ENCODE measurements around the gene MGA.

Gene MGA

GRCh38 chr15:41810651-41811431 lies 150.6 kb downstream of the MGA start:
- Histone ChIP-seq H3K4me1 (ENCODE audit: control insufficient read depth, low read depth, low read length) (no peaks in the 10 kb centered on the region), H3K56ac (ENCODE audit: low read length) (no peak overlapping the region), H3K18ac (ENCODE audit: low read length) (no peak overlapping the region), H3K4ac (ENCODE audit: low read depth, low read length) (no peak overlapping the region), H2AK5ac (ENCODE audit: low read length) (no peak overlapping the region), H3K79me1 (ENCODE audit: low read length) (no peaks in the 10 kb centered on the region), H3K9ac (ENCODE audit: low read length) (no peak overlapping the region), H3K27me3 (ENCODE audit: insufficient read depth, low read length, poor library complexity) (no peaks in the 10 kb centered on the region), H3K79me2 (ENCODE audit: control insufficient read depth, insufficient read depth, low read length) (no peaks in the 10 kb centered on the region), H2BK120ac (ENCODE audit: low read depth, low read length) (no peak overlapping the region), H3K27ac (ENCODE audit: low read depth, low read length) (no peak overlapping the region), H2BK5ac (ENCODE audit: low read length) (no peak overlapping the region), H3K4me2 (ENCODE audit: low read length) (no peak overlapping the region), H2BK15ac (replicated peaks; ENCODE audit: low read depth) (no peak overlapping the region), H4K8ac (ENCODE audit: low read depth, low read length) (no peak overlapping the region), H3K4me3 (ENCODE audit: low read length) (no peak overlapping the region), H4K5ac (ENCODE audit: low read length) (no peak overlapping the region), H3K36me3 (ENCODE audit: control insufficient read depth, insufficient read depth, low read length) (no peaks in the 10 kb centered on the region), H3K23ac (ENCODE audit: low read length) (no peak overlapping the region)
- no CpG with 5 or more reads among the region's 5 CpGs for WGBS (ENCODE audit: extremely low coverage, insufficient coverage, low lambda C conversion rate)
- DNase-seq = no peak

DNA sequence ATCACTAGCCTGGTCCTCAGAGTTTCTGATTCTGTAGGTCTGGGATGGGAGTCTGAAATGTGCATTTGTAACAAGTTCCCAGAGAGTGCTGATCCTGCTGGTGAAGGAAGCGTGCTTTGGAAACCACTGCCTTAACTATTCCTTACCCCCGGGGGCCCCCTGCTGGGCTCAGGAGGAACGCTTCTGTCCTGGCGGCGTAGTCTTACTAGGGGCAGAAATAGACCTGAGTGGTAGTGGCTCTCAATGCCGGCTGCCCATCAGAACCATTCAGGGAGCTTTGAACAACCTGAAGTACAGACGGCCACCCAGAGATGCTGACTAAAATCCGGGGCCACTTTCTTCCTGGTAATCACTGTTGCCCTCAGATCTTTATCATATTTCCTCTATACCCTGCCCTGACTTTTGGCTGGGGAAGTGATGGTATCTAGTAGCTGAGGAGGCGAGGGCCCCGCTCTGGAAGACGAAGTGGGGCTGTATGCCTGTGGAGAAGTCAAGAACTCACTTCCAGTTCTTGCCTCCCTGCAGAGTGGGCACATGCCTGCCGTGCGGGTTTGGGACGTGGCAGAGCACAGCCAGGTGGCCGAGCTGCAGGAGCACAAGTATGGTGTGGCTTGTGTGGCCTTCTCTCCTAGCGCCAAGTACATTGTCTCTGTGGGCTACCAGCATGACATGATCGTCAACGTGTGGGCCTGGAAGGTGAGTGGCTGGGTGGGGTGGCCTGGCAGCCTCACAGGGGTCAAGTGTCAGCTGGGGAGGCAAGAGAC lies 151.4 kb downstream of the MGA start:
- no peak overlapping the region for H3K23ac ChIP-seq (ENCODE audit: low read length)
- H3K4ac ChIP-seq (ENCODE audit: low read depth, low read length) = no peak overlapping the region
- no peak overlapping the region for H3K4me3 ChIP-seq (ENCODE audit: low read length)
- H3K27ac ChIP-seq (ENCODE audit: low read depth, low read length) = no peak overlapping the region
- no peak overlapping the region for H2BK120ac ChIP-seq (ENCODE audit: low read depth, low read length)
- H2AK5ac ChIP-seq (ENCODE audit: low read length) = no peak overlapping the region
- H2BK5ac ChIP-seq (ENCODE audit: low read length) = no peak overlapping the region
- H3K9ac ChIP-seq (ENCODE audit: low read length) = no peak overlapping the region
- DNase-seq = peak; percentile 84
- H2BK15ac ChIP-seq (replicated peaks; ENCODE audit: low read depth) = no peak overlapping the region
- H3K36me3 ChIP-seq (ENCODE audit: control insufficient read depth, insufficient read depth, low read length) = no peaks in the 10 kb centered on the region
- WGBS (ENCODE audit: extremely low coverage, insufficient coverage, low lambda C conversion rate) = no CpG with 5 or more reads among the region's 18 CpGs
- H4K5ac ChIP-seq (ENCODE audit: low read length) = no peak overlapping the region
- no peak overlapping the region for H3K4me2 ChIP-seq (ENCODE audit: low read length)
- H3K79me1 ChIP-seq (ENCODE audit: low read length) = no peaks in the 10 kb centered on the region
- no peak overlapping the region for H3K56ac ChIP-seq (ENCODE audit: low read length)
- H3K4me1 ChIP-seq (ENCODE audit: control insufficient read depth, low read depth, low read length) = no peaks in the 10 kb centered on the region
- H4K8ac ChIP-seq (ENCODE audit: low read depth, low read length) = no peak overlapping the region
- no peaks in the 10 kb centered on the region for H3K27me3 ChIP-seq (ENCODE audit: insufficient read depth, low read length, poor library complexity)
- H3K18ac ChIP-seq (ENCODE audit: low read length) = no peak overlapping the region
- H3K79me2 ChIP-seq (ENCODE audit: control insufficient read depth, insufficient read depth, low read length) = no peaks in the 10 kb centered on the region

DNA sequence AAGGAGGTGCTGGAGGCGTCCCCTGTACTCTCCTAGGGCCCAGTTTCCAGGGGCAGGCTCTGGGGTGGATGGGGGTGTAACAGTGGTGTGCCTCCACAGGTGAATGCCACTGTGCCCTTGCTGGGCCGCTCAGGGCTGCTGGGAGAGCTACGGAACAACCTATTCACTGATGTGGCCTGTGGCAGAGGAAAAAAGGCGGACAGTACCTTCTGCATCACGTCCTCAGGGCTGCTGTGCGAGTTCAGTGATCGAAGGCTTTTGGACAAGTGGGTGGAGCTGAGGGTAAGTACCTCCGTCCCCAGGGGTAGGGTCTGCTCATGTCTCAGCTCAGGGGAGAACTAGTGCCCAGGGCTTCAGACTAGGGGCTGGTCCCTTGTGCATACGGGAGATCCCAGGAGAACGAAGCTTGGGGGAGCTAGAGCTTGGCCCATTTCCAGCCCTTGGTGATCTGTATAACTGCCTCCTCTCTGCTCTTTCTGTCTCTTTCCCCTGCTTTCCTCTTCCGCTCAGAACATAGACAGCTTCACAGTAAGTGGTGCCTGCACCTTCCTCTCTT lies 152.7 kb downstream of the MGA start:
- H3K27ac ChIP-seq (ENCODE audit: low read depth, low read length) = no peak overlapping the region
- no peaks in the 10 kb centered on the region for H3K27me3 ChIP-seq (ENCODE audit: insufficient read depth, low read length, poor library complexity)
- no peak overlapping the region for H2AK5ac ChIP-seq (ENCODE audit: low read length)
- no peak overlapping the region for H3K4ac ChIP-seq (ENCODE audit: low read depth, low read length)
- H3K56ac ChIP-seq (ENCODE audit: low read length) = no peak overlapping the region
- no peak overlapping the region for H3K4me3 ChIP-seq (ENCODE audit: low read length)
- no CpG with 5 or more reads among the region's 11 CpGs for WGBS (ENCODE audit: extremely low coverage, insufficient coverage, low lambda C conversion rate)
- H3K79me1 ChIP-seq (ENCODE audit: low read length) = no peaks in the 10 kb centered on the region
- no peak overlapping the region for H2BK120ac ChIP-seq (ENCODE audit: low read depth, low read length)
- H3K23ac ChIP-seq (ENCODE audit: low read length) = no peak overlapping the region
- H3K4me2 ChIP-seq (ENCODE audit: low read length) = no peak overlapping the region
- H3K79me2 ChIP-seq (ENCODE audit: control insufficient read depth, insufficient read depth, low read length) = no peaks in the 10 kb centered on the region
- H3K18ac ChIP-seq (ENCODE audit: low read length) = no peak overlapping the region
- H3K9ac ChIP-seq (ENCODE audit: low read length) = no peak overlapping the region
- no peak overlapping the region for H2BK5ac ChIP-seq (ENCODE audit: low read length)
- no peak overlapping the region for H2BK15ac ChIP-seq (replicated peaks; ENCODE audit: low read depth)
- no peaks in the 10 kb centered on the region for H3K4me1 ChIP-seq (ENCODE audit: control insufficient read depth, low read depth, low read length)
- no peak overlapping the region for H4K5ac ChIP-seq (ENCODE audit: low read length)
- DNase-seq = no peak
- no peaks in the 10 kb centered on the region for H3K36me3 ChIP-seq (ENCODE audit: control insufficient read depth, insufficient read depth, low read length)
- H4K8ac ChIP-seq (ENCODE audit: low read depth, low read length) = no peak overlapping the region

DNA sequence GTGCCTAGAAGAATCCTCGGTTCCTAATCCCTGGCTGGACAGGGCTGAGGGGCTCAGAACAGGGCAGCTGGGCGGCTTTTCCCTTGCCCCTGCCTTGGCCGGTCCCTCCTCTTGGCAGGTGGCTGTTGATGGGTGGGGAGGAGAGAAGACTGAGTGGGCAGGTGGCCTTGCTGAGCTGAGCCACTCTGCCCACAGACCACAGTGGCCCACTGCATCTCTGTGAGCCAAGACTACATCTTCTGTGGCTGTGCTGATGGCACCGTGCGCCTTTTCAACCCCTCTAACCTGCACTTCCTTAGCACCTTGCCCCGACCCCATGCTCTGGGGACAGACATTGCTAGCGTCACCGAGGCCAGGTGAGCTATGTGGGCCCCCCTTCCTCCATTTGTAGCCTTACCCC lies 153.2 kb downstream of the MGA start:
- Histone ChIP-seq H3K36me3 (ENCODE audit: control insufficient read depth, insufficient read depth, low read length) (no peaks in the 10 kb centered on the region), H3K4ac (ENCODE audit: low read depth, low read length) (no peak overlapping the region)

DNA sequence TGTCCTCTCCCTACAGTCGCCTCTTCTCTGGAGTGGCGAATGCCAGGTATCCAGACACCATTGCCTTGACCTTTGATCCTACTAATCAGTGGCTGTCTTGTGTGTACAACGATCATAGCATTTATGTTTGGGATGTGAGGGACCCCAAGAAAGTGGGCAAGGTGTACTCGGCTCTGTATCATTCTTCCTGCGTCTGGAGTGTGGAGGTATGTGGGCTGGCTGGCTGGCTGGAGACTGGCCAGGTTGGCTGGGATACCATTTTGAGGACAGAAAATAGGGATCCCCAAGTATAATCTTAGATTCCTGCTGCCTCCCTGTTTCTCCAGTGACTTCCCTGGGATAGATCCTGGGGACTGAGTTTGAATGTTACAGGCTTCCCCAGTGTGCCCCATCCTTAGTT lies 154.3 kb downstream of the MGA start:
- no peak overlapping the region for H3K18ac ChIP-seq (ENCODE audit: low read length)
- no peak overlapping the region for H2AK5ac ChIP-seq (ENCODE audit: low read length)
- H3K4ac ChIP-seq (ENCODE audit: low read depth, low read length) = no peak overlapping the region
- no peak overlapping the region for H2BK5ac ChIP-seq (ENCODE audit: low read length)
- no peak overlapping the region for H4K5ac ChIP-seq (ENCODE audit: low read length)
- H2BK120ac ChIP-seq (ENCODE audit: low read depth, low read length) = no peak overlapping the region
- H3K4me1 ChIP-seq (ENCODE audit: control insufficient read depth, low read depth, low read length) = no peaks in the 10 kb centered on the region
- H3K36me3 ChIP-seq (ENCODE audit: control insufficient read depth, insufficient read depth, low read length) = no peaks in the 10 kb centered on the region
- no peak overlapping the region for H2BK15ac ChIP-seq (replicated peaks; ENCODE audit: low read depth)
- no CpG with 5 or more reads among the region's 5 CpGs for WGBS (ENCODE audit: extremely low coverage, insufficient coverage, low lambda C conversion rate)
- H4K8ac ChIP-seq (ENCODE audit: low read depth, low read length) = no peak overlapping the region
- H3K27ac ChIP-seq (ENCODE audit: low read depth, low read length) = no peak overlapping the region
- H3K23ac ChIP-seq (ENCODE audit: low read length) = no peak overlapping the region
- no peaks in the 10 kb centered on the region for H3K79me2 ChIP-seq (ENCODE audit: control insufficient read depth, insufficient read depth, low read length)
- H3K4me3 ChIP-seq (ENCODE audit: low read length) = no peak overlapping the region
- H3K79me1 ChIP-seq (ENCODE audit: low read length) = no peaks in the 10 kb centered on the region
- no peak overlapping the region for H3K9ac ChIP-seq (ENCODE audit: low read length)
- no peaks in the 10 kb centered on the region for H3K27me3 ChIP-seq (ENCODE audit: insufficient read depth, low read length, poor library complexity)
- DNase-seq = no peak
- H3K4me2 ChIP-seq (ENCODE audit: low read length) = no peak overlapping the region
- no peak overlapping the region for H3K56ac ChIP-seq (ENCODE audit: low read length)

More for the DNA sequence above, 153.2 kb downstream of the MGA start:
- H2BK120ac ChIP-seq (ENCODE audit: low read depth, low read length) = no peak overlapping the region
- no peaks in the 10 kb centered on the region for H3K79me2 ChIP-seq (ENCODE audit: control insufficient read depth, insufficient read depth, low read length)
- H3K23ac ChIP-seq (ENCODE audit: low read length) = no peak overlapping the region
- no peak for DNase-seq
- no peak overlapping the region for H3K56ac ChIP-seq (ENCODE audit: low read length)
- H3K27ac ChIP-seq (ENCODE audit: low read depth, low read length) = no peak overlapping the region
- no peak overlapping the region for H2AK5ac ChIP-seq (ENCODE audit: low read length)
- no peak overlapping the region for H3K4me2 ChIP-seq (ENCODE audit: low read length)
- no CpG with 5 or more reads among the region's 8 CpGs for WGBS (ENCODE audit: extremely low coverage, insufficient coverage, low lambda C conversion rate)
- no peaks in the 10 kb centered on the region for H3K79me1 ChIP-seq (ENCODE audit: low read length)
- no peak overlapping the region for H3K4me3 ChIP-seq (ENCODE audit: low read length)
- H3K27me3 ChIP-seq (ENCODE audit: insufficient read depth, low read length, poor library complexity) = no peaks in the 10 kb centered on the region
- H2BK15ac ChIP-seq (replicated peaks; ENCODE audit: low read depth) = no peak overlapping the region
- no peak overlapping the region for H4K5ac ChIP-seq (ENCODE audit: low read length)
- no peaks in the 10 kb centered on the region for H3K4me1 ChIP-seq (ENCODE audit: control insufficient read depth, low read depth, low read length)
- H4K8ac ChIP-seq (ENCODE audit: low read depth, low read length) = no peak overlapping the region
- no peak overlapping the region for H3K9ac ChIP-seq (ENCODE audit: low read length)
- no peak overlapping the region for H2BK5ac ChIP-seq (ENCODE audit: low read length)
- no peak overlapping the region for H3K18ac ChIP-seq (ENCODE audit: low read length)
